HEK293 (cell line): ENCODE measurements around the gene MRPL45.

Source experiments
- BCL11A ChIP-seq: fragments of 450-650 bp; formaldehyde crosslinking; IDR thresholded peaks from 2 replicates; pipeline ENCODE4 v1.5.1; 2016; ENCODE audit warnings: low read depth, missing biosample characterization, missing genetic modification characterization
- CTCF ChIP-seq: fragments of 450-650 bp; formaldehyde crosslinking; IDR thresholded peaks from 2 replicates; pipeline ENCODE4 v1.5.1; 2016; ENCODE audit warnings: missing biosample characterization, missing genetic modification characterization
- ELK4 ChIP-seq: IDR thresholded peaks from 2 replicates; pipeline ENCODE4 v1.6.1; 2011; ENCODE audit warnings: mild to moderate bottlenecking, low read depth, low read length, borderline replicate concordance
- PRDM4 ChIP-seq: fragments of 450-650 bp; formaldehyde crosslinking; IDR thresholded peaks from 2 replicates; pipeline ENCODE4 v1.5.1; 2017; ENCODE audit warnings: missing biosample characterization, missing genetic modification characterization
- REST ChIP-seq: fragments of 450-650 bp; formaldehyde crosslinking; IDR thresholded peaks from 2 replicates; pipeline ENCODE4 v1.5.1; 2016; ENCODE audit warnings: missing biosample characterization, missing genetic modification characterization
- SP2 ChIP-seq: fragments of 450-650 bp; formaldehyde crosslinking; IDR thresholded peaks from 2 replicates; pipeline ENCODE4 v1.5.1; 2016; ENCODE audit warnings: missing biosample characterization, missing genetic modification characterization
- SP7 ChIP-seq: fragments of 450-650 bp; formaldehyde crosslinking; IDR thresholded peaks from 2 replicates; pipeline ENCODE4 v1.5.1; 2016; ENCODE audit warnings: missing biosample characterization, missing genetic modification characterization
- ZBTB48 ChIP-seq: fragments of 450-650 bp; formaldehyde crosslinking; IDR thresholded peaks from 2 replicates; pipeline ENCODE4 v1.5.1; 2016; ENCODE audit warnings: missing biosample characterization, missing genetic modification characterization
- ZNF211 ChIP-seq: fragments of 450-650 bp; formaldehyde crosslinking; IDR thresholded peaks from 2 replicates; pipeline ENCODE4 v1.5.1; 2016; ENCODE audit warnings: low read depth, missing biosample characterization, missing genetic modification characterization
- ZNF48 ChIP-seq: fragments of 450-650 bp; formaldehyde crosslinking; IDR thresholded peaks from 2 replicates; pipeline ENCODE4 v1.5.1; 2016; ENCODE audit warnings: missing biosample characterization, missing genetic modification characterization
- ZNF623 ChIP-seq: fragments of 450-650 bp; formaldehyde crosslinking; IDR thresholded peaks from 2 replicates; pipeline ENCODE4 v1.5.1; 2016; ENCODE audit warnings: missing biosample characterization, missing genetic modification characterization
- ZNF785 ChIP-seq: fragments of 450-650 bp; formaldehyde crosslinking; IDR thresholded peaks from 2 replicates; pipeline ENCODE4 v1.5.1; 2016; ENCODE audit warnings: missing biosample characterization, missing genetic modification characterization
- ZNF830 ChIP-seq: fragments of 450-650 bp; IDR thresholded peaks from 2 replicates; pipeline ENCODE4 v1.5.0; 2018; ENCODE audit warnings: missing biosample characterization, missing genetic modification characterization, low read depth, mild to moderate bottlenecking, moderate library complexity

GRCh38 chr17:38336838-38337237 is 39.9 kb downstream of the MRPL45 start:
- no peak for TF ChIP-seq SP2
- no peak for TF ChIP-seq BCL11A (tag by site-specific recombination)
- no peak for TF ChIP-seq PRDM4 (tag by site-specific recombination)
- TF ChIP-seq CTCF (tag by site-specific recombination) = no peak
- no peak for TF ChIP-seq ZNF623 (tag by site-specific recombination)
- TF ChIP-seq ZNF48 (tag by site-specific recombination) = no peak
- no peak for TF ChIP-seq REST (tag by site-specific recombination)
- TF ChIP-seq ZNF211 (tag by site-specific recombination) = no peak
- TF ChIP-seq ZNF785 = no peak
- no peak for TF ChIP-seq ZNF830
- TF ChIP-seq SP7 (tag by site-specific recombination) = no peak
- TF ChIP-seq ZBTB48 = no peak
- no peak for TF ChIP-seq ELK4
